ENCODE data around the gene AUTS2. TPM values are rescaled to one million over a fixed set of nuclear protein-coding genes. Genes with fewer than 3 reads are reported as not detected.

The AUTS2 gene
- total and polyA plus RNA-seq, 4 experiments from 2014 or later = 3.4 to 35.2 (median 25.5) TPM

- CTCF ChIA-PET (ENCODE audit: partially characterized antibody) = no interaction called here
- Histone ChIP-seq H3K27ac (ENCODE audit: low read depth, low read length) (no peak overlapping the region), H3K9me3 (ENCODE audit: control insufficient read depth in 1 of 2, low read length in 2 of 2) (no peaks in the 10 kb centered on the region), H3K36me3 (ENCODE audit: insufficient read depth, low read length) (no peaks in the 10 kb centered on the region), H3K27me3 (ENCODE audit: insufficient read depth, low read length) (no peaks in the 10 kb centered on the region), H3K4me3 (ENCODE audit: low read length in 2 of 2) (no peak overlapping the region), H3K4me1 (ENCODE audit: insufficient read depth, low read length) (peaks cover 20% of the 10 kb centered on the region)
- Mint-ChIP-seq H3K36me3 (no peaks in the 10 kb centered on the region), H3K4me1 (peaks cover 9 to 31% (median 15%) of the 10 kb centered on the region in 4 donors), H3K27ac (peak overlapping the region in 1 of 7 donors; percentile 32), H3K4me3 (no peak overlapping the region), H3K9me3 (peaks cover 0 to 7% (median under 1%) of the 10 kb centered on the region in 8 donors), H3K27me3 (no peaks in the 10 kb centered on the region)
- intact Hi-C loops (cut with micrococcal nuclease) = no loop called here
- DNase-seq = no peak
- POLR2A ChIA-PET (ENCODE audit: partially characterized antibody) = no interaction called here
These were observed 751.5 kb downstream of the AUTS2 start for GRCh38 chr7:70349819-70350218.

- H3K4me3 Mint-ChIP-seq = no peak overlapping the region
- Histone ChIP-seq H3K36me3 (ENCODE audit: insufficient read depth, low read length) (no peaks in the 10 kb centered on the region), H3K27ac (ENCODE audit: low read depth, low read length) (no peak overlapping the region), H3K9me3 (ENCODE audit: control insufficient read depth in 1 of 2, low read length in 2 of 2) (no peaks in the 10 kb centered on the region), H3K27me3 (ENCODE audit: insufficient read depth, low read length) (no peaks in the 10 kb centered on the region), H3K4me1 (ENCODE audit: insufficient read depth, low read length) (peaks cover 22% of the 10 kb centered on the region), H3K4me3 (ENCODE audit: low read length in 2 of 2) (no peak overlapping the region)
- intact Hi-C loops (cut with micrococcal nuclease) = no loop called here
- H3K4me1 Mint-ChIP-seq = peaks cover 6 to 35% (median 16%) of the 10 kb centered on the region in 4 donors
- no peak overlapping the region for H3K27ac Mint-ChIP-seq
- CTCF ChIA-PET (ENCODE audit: partially characterized antibody) = no interaction called here
- peaks cover 0 to 6% (median under 1%) of the 10 kb centered on the region in 8 donors for H3K9me3 Mint-ChIP-seq
- POLR2A ChIA-PET (ENCODE audit: partially characterized antibody) = no interaction called here
- no peaks in the 10 kb centered on the region for H3K27me3 Mint-ChIP-seq
- no peak for DNase-seq
- H3K36me3 Mint-ChIP-seq = no peaks in the 10 kb centered on the region
These were observed 753.8 kb downstream of the AUTS2 start for GRCh38 chr7:70352088-70352487.

- peaks cover 16% of the 10 kb centered on the region for H3K4me1 ChIP-seq (ENCODE audit: insufficient read depth, low read length)
- no peaks in the 10 kb centered on the region for H3K9me3 ChIP-seq (ENCODE audit: control insufficient read depth in 1 of 2, low read length in 2 of 2)
- peaks cover 0 to 6% (median under 1%) of the 10 kb centered on the region in 8 donors for H3K9me3 Mint-ChIP-seq
- intact Hi-C loops (cut with micrococcal nuclease) = no loop called here
- H3K27me3 Mint-ChIP-seq = no peaks in the 10 kb centered on the region
- no peak for DNase-seq
- no peaks in the 10 kb centered on the region for H3K27me3 ChIP-seq (ENCODE audit: insufficient read depth, low read length)
- no peaks in the 10 kb centered on the region for H3K36me3 Mint-ChIP-seq
- H3K4me1 Mint-ChIP-seq = peaks cover 5 to 29% (median 12%) of the 10 kb centered on the region in 4 donors
- no peak overlapping the region for H3K27ac Mint-ChIP-seq
- no peak overlapping the region for H3K4me3 Mint-ChIP-seq
- H3K36me3 ChIP-seq (ENCODE audit: insufficient read depth, low read length) = no peaks in the 10 kb centered on the region
- H3K27ac ChIP-seq (ENCODE audit: low read depth, low read length) = no peak overlapping the region
- H3K4me3 ChIP-seq (ENCODE audit: low read length in 2 of 2) = no peak overlapping the region
- ChIA-PET POLR2A (ENCODE audit: partially characterized antibody) (interaction anchor here (0.6 kb wide), 1 partner anchor 134 kb away, joined by 5 read pairs; no protein-coding TSS in a partner anchor), CTCF (ENCODE audit: partially characterized antibody) (no interaction called here)
These were observed 754.6 kb downstream of the AUTS2 start for GRCh38 chr7:70352906-70353305.

- Histone ChIP-seq H3K4me1 (ENCODE audit: insufficient read depth, low read length) (peaks cover 16% of the 10 kb centered on the region), H3K27ac (ENCODE audit: low read depth, low read length) (no peak overlapping the region), H3K27me3 (ENCODE audit: insufficient read depth, low read length) (no peaks in the 10 kb centered on the region), H3K36me3 (ENCODE audit: insufficient read depth, low read length) (no peaks in the 10 kb centered on the region), H3K4me3 (ENCODE audit: low read length in 2 of 2) (no peak overlapping the region), H3K9me3 (ENCODE audit: control insufficient read depth in 1 of 2, low read length in 2 of 2) (no peaks in the 10 kb centered on the region)
- Mint-ChIP-seq H3K27ac (peak overlapping the region in 3 of 7 donors; percentile 7 to 38 (median 31)), H3K4me3 (no peak overlapping the region), H3K27me3 (no peaks in the 10 kb centered on the region), H3K4me1 (peaks cover 5 to 29% (median 12%) of the 10 kb centered on the region in 4 donors), H3K9me3 (peaks cover 0 to 6% (median 2%) of the 10 kb centered on the region in 8 donors), H3K36me3 (no peaks in the 10 kb centered on the region)
- no peak for DNase-seq
- CTCF ChIA-PET (ENCODE audit: partially characterized antibody) = no interaction called here
- intact Hi-C loops (cut with micrococcal nuclease) = no loop called here
- POLR2A ChIA-PET (ENCODE audit: partially characterized antibody) = interaction anchor here (0.6 to 1.0 kb wide), 4 partner anchors 19 to 134 kb away, joined by 3 to 5 read pairs (median 4); no protein-coding TSS in a partner anchor
These were observed 755.2 kb downstream of the AUTS2 start for GRCh38 chr7:70353330-70353945.

GRCh38 chr7:70353946-70354335 is 755.7 kb downstream of the AUTS2 start:
- peaks cover 16% of the 10 kb centered on the region for H3K4me1 ChIP-seq (ENCODE audit: insufficient read depth, low read length)
- intact Hi-C loops (cut with micrococcal nuclease) = no loop called here
- CTCF ChIA-PET (ENCODE audit: partially characterized antibody) = no interaction called here
- H3K27me3 Mint-ChIP-seq = no peaks in the 10 kb centered on the region
- H3K36me3 Mint-ChIP-seq = no peaks in the 10 kb centered on the region
- H3K36me3 ChIP-seq (ENCODE audit: insufficient read depth, low read length) = no peaks in the 10 kb centered on the region
- H3K27ac ChIP-seq (ENCODE audit: low read depth, low read length) = no peak overlapping the region
- no peaks in the 10 kb centered on the region for H3K27me3 ChIP-seq (ENCODE audit: insufficient read depth, low read length)
- H3K27ac Mint-ChIP-seq = peak overlapping the region in 3 of 7 donors; percentile 4 to 50 (median 38)
- peaks cover 0 to 6% (median 2%) of the 10 kb centered on the region in 8 donors for H3K9me3 Mint-ChIP-seq
- H3K9me3 ChIP-seq (ENCODE audit: control insufficient read depth in 1 of 2, low read length in 2 of 2) = no peaks in the 10 kb centered on the region
- no peak overlapping the region for H3K4me3 ChIP-seq (ENCODE audit: low read length in 2 of 2)
- no peak for DNase-seq
- POLR2A ChIA-PET (ENCODE audit: partially characterized antibody) = interaction anchor here (0.7 to 1.0 kb wide), 5 partner anchors 13 to 42 kb away, joined by 3 to 4 read pairs (median 3); no protein-coding TSS in a partner anchor
- no peak overlapping the region for H3K4me3 Mint-ChIP-seq
- H3K4me1 Mint-ChIP-seq = peaks cover 5 to 29% (median 12%) of the 10 kb centered on the region in 4 donors

GRCh38 chr7:70354409-70355169 is 756.3 kb downstream of the AUTS2 start:
- Mint-ChIP-seq H3K4me1 (peaks cover 5 to 29% (median 12%) of the 10 kb centered on the region in 4 donors), H3K36me3 (no peaks in the 10 kb centered on the region), H3K27me3 (no peaks in the 10 kb centered on the region), H3K27ac (peak overlapping the region in 6 of 7 donors; percentile 25 to 85 (median 72)), H3K9me3 (peaks cover 0 to 6% (median 2%) of the 10 kb centered on the region in 8 donors), H3K4me3 (peak overlapping the region in 6 of 8 donors; percentile 4 to 76 (median 51))
- no peaks in the 10 kb centered on the region for H3K9me3 ChIP-seq (ENCODE audit: control insufficient read depth in 1 of 2, low read length in 2 of 2)
- no peaks in the 10 kb centered on the region for H3K36me3 ChIP-seq (ENCODE audit: insufficient read depth, low read length)
- no peak overlapping the region for H3K27ac ChIP-seq (ENCODE audit: low read depth, low read length)
- no peaks in the 10 kb centered on the region for H3K27me3 ChIP-seq (ENCODE audit: insufficient read depth, low read length)
- DNase-seq = peak in 4 of 5 donors; percentile 9 to 42 (median 25)
- ChIA-PET CTCF (ENCODE audit: partially characterized antibody) (no interaction called here), POLR2A (ENCODE audit: partially characterized antibody) (interaction anchor here (0.7 to 1.0 kb wide), 4 partner anchors 14 to 43 kb away, joined by 3 to 4 read pairs (median 3); no protein-coding TSS in a partner anchor)
- peaks cover 16% of the 10 kb centered on the region for H3K4me1 ChIP-seq (ENCODE audit: insufficient read depth, low read length)
- H3K4me3 ChIP-seq (ENCODE audit: low read length in 2 of 2) = no peak overlapping the region
- intact Hi-C loops (cut with micrococcal nuclease) = no loop called here

All from CD4-positive, alpha-beta memory T cell (primary cell).